Activated CD4-positive, alpha-beta T cell treated with anti-CD3 and anti-CD28 coated beads for 48 hours (primary cell): ENCODE measurements around the gene PRDX5.

Experiments
- DNase-seq: peaks from one replicate; pipeline ENCODE4 v3.0.0-alpha.2; 2020

Gene PRDX5

DNA sequence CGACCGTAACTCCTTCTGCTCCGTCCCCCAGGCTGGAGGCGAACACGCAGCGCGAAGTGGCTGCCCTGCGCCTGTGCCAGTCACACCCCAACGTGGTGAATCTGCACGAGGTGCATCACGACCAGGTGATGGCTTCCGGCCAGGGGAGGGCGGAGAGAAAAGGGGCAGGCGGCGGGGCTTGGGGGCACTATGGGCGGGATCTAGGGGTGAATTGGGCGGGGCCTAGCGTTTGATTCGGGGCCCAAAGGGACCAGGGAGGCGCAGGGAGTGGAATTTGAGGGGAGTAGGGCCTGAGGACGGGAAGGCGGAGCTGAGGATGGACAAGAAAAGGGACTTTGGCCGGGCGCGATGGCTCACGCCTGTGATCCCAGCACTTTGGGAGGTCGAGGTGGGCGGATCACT is 50.8 kb downstream of the PRDX5 start:
- no peak for DNase-seq

DNA sequence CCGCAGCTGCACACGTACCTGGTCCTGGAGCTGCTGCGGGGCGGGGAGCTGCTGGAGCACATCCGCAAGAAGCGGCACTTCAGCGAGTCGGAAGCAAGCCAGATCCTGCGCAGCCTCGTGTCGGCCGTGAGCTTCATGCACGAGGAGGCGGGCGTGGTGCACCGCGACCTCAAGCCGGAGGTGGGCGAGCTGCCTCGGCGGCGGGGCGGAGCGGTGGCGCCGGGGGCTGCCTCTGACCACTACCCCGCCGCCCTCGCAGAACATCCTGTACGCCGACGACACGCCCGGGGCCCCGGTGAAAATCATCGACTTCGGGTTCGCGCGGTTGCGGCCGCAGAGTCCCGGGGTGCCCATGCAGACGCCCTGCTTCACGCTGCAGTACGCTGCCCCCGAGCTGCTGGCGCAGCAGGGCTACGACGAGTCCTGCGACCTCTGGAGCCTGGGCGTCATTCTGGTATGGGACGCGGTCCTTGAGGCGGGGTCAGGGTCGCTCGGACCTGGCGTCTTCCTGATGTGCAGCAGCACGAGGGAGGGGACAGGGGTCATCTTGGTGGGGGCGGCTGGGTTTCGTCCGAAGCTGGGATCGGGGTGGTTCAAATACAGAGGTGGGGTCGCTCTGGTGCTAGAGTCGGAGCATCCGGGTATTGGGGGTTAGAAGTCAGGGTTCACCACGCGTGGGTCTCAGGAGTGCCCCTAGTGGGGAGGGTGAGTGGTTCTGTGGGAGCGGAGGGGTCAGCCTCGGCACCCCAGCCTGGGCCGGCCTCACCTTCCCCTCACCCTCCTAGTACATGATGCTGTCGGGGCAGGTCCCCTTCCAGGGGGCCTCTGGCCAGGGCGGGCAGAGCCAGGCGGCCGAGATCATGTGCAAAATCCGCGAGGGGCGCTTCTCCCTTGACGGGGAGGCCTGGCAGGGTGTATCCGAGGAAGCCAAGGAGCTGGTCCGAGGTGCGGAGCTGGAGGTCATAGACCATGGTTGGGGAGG is 51.8 kb downstream of the PRDX5 start:
- no peak for DNase-seq

DNA sequence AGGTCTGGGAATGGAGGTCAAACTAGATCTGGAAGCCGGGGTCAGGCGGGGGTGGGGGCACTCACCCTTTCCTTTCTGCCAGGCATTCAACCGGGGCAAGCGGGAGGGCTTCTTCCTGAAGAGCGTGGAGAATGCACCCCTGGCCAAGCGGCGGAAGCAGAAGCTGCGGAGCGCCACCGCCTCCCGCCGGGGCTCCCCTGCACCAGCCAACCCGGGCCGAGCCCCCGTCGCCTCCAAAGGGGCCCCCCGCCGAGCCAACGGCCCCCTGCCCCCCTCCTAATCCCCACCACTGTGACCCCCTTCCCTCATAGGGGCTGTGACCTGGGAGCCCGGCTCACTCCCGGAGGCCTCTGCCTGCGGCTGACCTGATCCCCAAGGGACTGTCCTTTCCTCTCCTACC is 53.3 kb downstream of the PRDX5 start:
- no peak for DNase-seq
